Skeletal muscle tissue (tissue), 4 donors: ENCODE data around the gene FLOT2. TPM values are rescaled to one million over a fixed set of nuclear protein-coding genes. Genes with fewer than 3 reads are reported as not detected.
A peak's percentile ranks its signal among the peaks of the same experiment; 100 is the strongest.
"Not testable (repeated sequence)": the region's sequence is repeated elsewhere in the genome, so short reads cannot be mapped to it uniquely, and the experiment has no call there.

Experiments
- H3K27ac ChIP-seq: one replicate; pipeline ENCODE4 v1.7.0; 2013; ENCODE audit warnings: mild to moderate bottlenecking, low read depth, low read length, inconsistent platforms
- H3K27me3 ChIP-seq, 3 donors: one replicate each; pipeline ENCODE4 v1.7.0; 2013; ENCODE audit warnings: low read length in 3 of 3; ENCODE audit not compliant: control insufficient read depth in 3 of 3, insufficient read depth in 3 of 3
- H3K36me3 ChIP-seq, 3 donors: one replicate each; pipeline ENCODE4 v1.7.0; 2013; ENCODE audit warnings: low read length in 3 of 3; ENCODE audit not compliant: control insufficient read depth in 3 of 3, insufficient read depth in 3 of 3
- H3K4me1 ChIP-seq, 3 donors: one replicate each; pipeline ENCODE4 v1.7.0; 2013; ENCODE audit warnings: low read length in 3 of 3, mild to moderate bottlenecking in 3 of 3; ENCODE audit not compliant: control insufficient read depth in 3 of 3, insufficient read depth in 3 of 3
- H3K4me3 ChIP-seq, 3 donors: one replicate each; pipeline ENCODE4 v1.7.0; 2013; ENCODE audit warnings: low read length in 3 of 3
- H3K9ac ChIP-seq, 3 donors: one replicate each; pipeline ENCODE4 v1.7.0; 2013; ENCODE audit warnings: low read length in 3 of 3, mild to moderate bottlenecking in 3 of 3, moderate library complexity in 2 of 3, low read depth in 1 of 3
- H3K9me3 ChIP-seq, 3 donors: one replicate each; pipeline ENCODE4 v1.7.0; 2013; ENCODE audit warnings: low read length in 3 of 3; ENCODE audit not compliant: control insufficient read depth in 3 of 3
- total RNA-seq: library from RNA; depleted of rRNA; stranded (reverse); fragments of >200 nt; gene quantifications from one replicate; pipeline ENCODE4 v1.2.3, GENCODE V29; 2014
- donor health status: Osteomylitis.

Gene FLOT2
- total RNA-seq, 1 donor from 2014 or later = 25.6 TPM

DNA sequence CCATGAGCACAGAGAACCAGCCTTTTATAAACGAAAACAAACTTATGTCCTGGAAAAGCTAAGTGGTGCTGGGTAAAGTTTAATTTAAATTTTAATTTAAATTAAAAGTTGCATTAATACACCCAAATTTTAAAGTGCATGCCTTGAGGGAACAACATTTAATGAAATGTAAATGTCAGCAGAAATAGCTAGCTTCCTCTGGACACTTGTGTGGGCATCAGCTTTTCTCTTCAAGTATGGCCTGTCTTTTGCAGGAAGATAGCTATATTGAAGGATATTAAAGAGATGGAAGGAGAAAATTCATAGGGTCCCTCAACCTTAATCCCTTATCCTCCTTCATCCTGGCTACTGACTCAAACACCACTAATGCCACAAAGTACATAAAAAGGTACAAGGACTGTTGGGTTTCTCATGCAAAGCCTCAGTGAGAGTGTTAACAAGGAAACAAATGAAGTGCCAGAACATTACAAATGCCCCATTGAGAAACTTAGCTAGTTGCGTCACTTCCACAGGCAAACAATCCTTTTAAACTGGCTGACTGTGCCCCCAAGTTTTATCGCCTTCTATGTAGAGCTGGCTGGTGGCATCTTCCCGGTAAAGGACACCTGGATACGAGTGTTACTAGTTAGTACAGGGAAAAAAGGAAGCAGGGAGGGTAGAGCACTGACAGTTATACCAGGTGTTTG is 39.7 kb upstream of the FLOT2 start:
- Histone ChIP-seq H3K27ac (peak overlapping the region; percentile 16), H3K4me1 (peaks cover 51 to 65% (median 55%) of the 10 kb centered on the region in 3 donors)

DNA sequence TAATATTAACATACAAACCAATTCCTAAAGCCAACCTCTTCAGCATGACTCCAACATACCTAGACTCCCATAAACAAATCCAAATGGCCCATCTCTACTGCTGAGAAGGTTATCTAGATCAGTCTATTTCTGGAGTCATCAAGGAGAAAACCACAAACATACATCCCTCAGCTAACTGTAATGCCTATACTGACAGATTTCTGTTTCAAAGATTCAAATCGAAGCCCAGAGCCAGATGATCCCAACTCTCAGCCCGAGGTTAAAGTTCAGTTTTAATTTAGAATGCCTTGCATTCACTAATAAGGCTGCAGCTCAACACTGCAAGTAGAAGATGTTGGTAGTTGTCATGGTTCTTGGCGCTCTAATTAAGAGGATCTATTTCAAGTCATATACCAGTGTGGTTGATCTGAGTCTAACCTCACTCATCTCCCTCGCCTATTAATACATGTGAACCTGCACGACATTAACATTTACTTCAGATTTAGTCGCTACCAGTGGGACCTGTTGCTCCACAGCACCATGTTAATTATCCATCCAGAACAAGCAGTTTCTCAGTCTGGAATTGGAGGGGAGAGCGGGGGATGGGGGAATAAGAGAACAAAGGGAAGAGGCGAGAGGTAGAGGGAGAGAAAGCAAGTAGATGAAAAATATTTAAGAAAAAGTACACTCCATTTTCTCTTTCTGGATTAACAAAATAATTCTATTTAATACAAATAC is 38.4 kb upstream of the FLOT2 start:
- no peak overlapping the region for H3K4me3 ChIP-seq
- H3K9me3 ChIP-seq = no peaks in the 10 kb centered on the region
- H3K9ac ChIP-seq = no peak overlapping the region
- H3K36me3 ChIP-seq = peaks cover 0 to 2% (median 0%) of the 10 kb centered on the region in 3 donors
- H3K27ac ChIP-seq = no peak overlapping the region
- no peaks in the 10 kb centered on the region for H3K27me3 ChIP-seq
- H3K4me1 ChIP-seq = peaks cover 41 to 53% (median 43%) of the 10 kb centered on the region in 3 donors

More for the DNA sequence above, 39.7 kb upstream of the FLOT2 start:
- Histone ChIP-seq H3K36me3 (peaks cover 0 to 2% (median 0%) of the 10 kb centered on the region in 3 donors), H3K9ac (no peak overlapping the region), H3K4me3 (no peak overlapping the region), H3K9me3 (no peaks in the 10 kb centered on the region), H3K27me3 (no peaks in the 10 kb centered on the region)

DNA sequence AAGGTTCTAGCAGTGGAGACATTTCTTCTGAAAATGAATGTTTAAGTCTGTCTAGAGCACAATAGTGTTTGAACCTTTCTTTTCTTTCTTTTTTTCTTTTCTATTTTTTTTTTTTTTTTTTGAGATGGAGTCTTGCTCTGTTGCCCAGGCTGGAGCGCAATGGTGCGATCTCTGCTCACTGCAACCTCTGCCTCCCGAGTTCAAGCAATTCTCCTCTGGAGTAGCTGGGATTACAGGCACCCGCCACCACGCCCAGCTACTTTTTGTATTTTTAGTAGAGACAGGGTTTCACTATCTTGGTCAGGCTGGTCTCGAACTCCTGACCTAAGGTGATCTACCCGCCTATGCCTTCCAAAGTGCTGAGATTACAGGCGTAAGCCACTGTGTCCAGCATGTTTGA is 37.0 kb upstream of the FLOT2 start:
- H3K36me3 ChIP-seq, H3K9me3 ChIP-seq, H3K27ac ChIP-seq, H3K4me3 ChIP-seq, H3K27me3 ChIP-seq, H3K9ac ChIP-seq: not testable (repeated sequence)
- peaks cover 29 to 42% (median 31%) of the 10 kb centered on the region in 3 donors for H3K4me1 ChIP-seq

DNA sequence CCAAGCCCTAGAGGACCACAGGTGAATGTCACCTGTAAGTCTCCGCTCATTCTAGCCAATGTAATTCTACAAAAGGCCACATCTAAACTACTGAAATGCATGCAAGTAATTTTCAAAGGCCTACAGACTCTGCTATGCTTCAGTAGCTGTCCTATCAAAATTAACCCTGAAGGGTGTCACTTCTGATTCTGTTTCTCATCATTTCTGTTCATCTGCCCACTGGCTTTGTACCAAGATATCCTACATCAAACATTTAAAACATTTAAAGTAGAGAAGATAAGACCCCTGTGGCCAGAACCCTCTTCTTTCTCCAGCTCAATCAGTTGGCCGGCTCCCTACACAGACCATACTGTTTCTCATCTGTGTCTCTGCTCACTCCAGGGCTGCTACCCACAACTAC is 32.3 kb upstream of the FLOT2 start:
- Histone ChIP-seq H3K36me3 (peaks cover 0 to 11% (median 9%) of the 10 kb centered on the region in 3 donors), H3K4me3 (no peak overlapping the region), H3K9ac (no peak overlapping the region), H3K4me1 (peaks cover 8 to 11% (median 11%) of the 10 kb centered on the region in 3 donors), H3K9me3 (no peaks in the 10 kb centered on the region), H3K27me3 (no peaks in the 10 kb centered on the region), H3K27ac (no peak overlapping the region)

DNA sequence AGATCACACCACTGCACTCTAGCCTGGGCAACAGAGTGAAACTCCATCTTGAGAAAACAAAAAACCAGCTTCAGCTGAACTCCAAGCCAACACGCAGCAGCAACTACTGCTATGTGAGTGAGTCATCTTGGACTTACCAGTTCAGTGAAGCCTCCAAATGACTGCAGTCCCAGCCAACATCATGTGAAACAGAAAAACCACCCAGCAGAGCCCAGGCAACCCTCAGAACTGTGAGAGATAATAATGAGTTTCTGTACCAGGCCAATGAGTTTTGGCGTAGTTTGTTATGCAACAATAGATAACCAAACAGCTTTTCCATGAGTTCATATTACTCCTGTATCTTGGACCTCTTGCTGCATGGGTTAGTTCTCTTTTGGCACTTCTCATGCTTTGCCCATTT is 30.5 kb upstream of the FLOT2 start:
- Histone ChIP-seq H3K9me3 (no peaks in the 10 kb centered on the region), H3K36me3 (peaks cover 6 to 19% (median 16%) of the 10 kb centered on the region in 3 donors), H3K27me3 (no peaks in the 10 kb centered on the region), H3K27ac (no peak overlapping the region), H3K4me3 (no peak overlapping the region), H3K9ac (no peak overlapping the region), H3K4me1 (peaks cover 8 to 11% (median 11%) of the 10 kb centered on the region in 3 donors)

DNA sequence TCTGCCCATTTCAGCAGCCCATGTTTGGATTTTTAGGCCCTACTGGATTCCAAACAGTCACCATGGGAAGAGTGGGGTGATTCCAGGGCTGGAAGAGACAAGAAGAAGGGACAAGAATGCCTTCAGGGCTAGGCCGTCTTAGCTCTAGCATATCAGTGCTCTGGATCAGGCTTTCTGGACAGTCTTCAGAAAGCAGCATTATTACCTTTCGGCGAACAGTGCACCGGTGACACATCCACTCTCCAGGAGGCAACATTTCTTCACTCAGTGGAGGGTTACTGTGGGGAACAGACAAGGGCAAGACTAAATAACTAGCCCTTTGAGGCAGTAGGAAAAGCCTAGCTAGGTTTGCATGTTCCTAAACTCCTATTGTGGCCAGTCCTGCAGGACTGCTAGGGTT is 29.3 kb upstream of the FLOT2 start:
- Histone ChIP-seq H3K36me3 (peaks cover 8 to 29% (median 22%) of the 10 kb centered on the region in 3 donors), H3K27ac (peak overlapping the region; percentile 20), H3K4me1 (peaks cover 8 to 11% (median 11%) of the 10 kb centered on the region in 3 donors), H3K4me3 (no peak overlapping the region), H3K9me3 (no peaks in the 10 kb centered on the region), H3K27me3 (no peaks in the 10 kb centered on the region), H3K9ac (no peak overlapping the region)

DNA sequence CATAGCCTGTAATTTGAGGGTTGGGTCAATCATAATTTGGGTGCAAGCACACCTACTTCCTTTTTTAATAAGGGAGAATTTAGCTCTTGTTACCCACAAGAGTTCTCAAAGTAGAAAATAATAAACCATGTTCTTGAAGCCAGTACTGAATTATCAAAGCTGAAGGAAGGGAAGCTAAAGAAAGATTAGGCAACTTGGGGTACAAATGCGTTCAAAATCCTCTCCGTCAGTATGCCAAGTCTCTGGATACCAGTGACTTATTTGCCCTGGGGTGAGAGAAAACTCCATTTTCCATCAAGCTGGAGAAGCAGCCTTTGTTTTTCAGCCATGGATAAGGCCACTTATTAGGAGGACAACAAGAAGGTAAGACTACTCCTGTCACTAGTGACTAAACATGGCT is 28.8 kb upstream of the FLOT2 start:
- Histone ChIP-seq H3K9ac (peak overlapping the region in 1 of 3 donors; percentile 3), H3K27ac (peak overlapping the region; percentile 20), H3K36me3 (peaks cover 8 to 33% (median 26%) of the 10 kb centered on the region in 3 donors)

DNA sequence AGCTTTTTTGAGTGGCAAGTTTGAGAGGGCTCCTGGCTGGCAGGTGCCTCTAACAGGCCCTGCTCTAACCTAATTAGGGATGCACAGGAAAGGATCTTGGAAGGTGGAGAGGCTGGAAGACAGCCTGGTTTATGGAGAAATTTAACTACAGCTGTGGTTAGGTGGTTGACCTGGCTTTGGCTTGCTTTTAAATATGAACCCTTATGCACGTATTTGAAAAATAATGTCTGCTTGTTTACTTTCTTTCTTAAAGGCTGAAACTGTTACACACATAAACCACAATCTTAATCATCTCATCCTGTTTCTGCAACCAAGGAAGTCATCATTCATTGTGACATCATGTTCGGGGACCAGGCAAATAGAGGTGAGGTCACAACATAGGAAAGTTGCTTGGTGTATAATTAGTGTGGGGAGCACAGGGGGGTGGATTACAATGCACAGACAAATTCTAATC is 28.4 kb upstream of the FLOT2 start:
- Histone ChIP-seq H3K9ac (no peak overlapping the region), H3K27ac (peak overlapping the region; percentile 4), H3K36me3 (peaks cover 12 to 37% (median 29%) of the 10 kb centered on the region in 3 donors), H3K4me3 (no peak overlapping the region), H3K4me1 (peaks cover 8 to 11% (median 11%) of the 10 kb centered on the region in 3 donors), H3K27me3 (no peaks in the 10 kb centered on the region), H3K9me3 (no peaks in the 10 kb centered on the region)

More for the DNA sequence above, 28.8 kb upstream of the FLOT2 start:
- no peaks in the 10 kb centered on the region for H3K9me3 ChIP-seq
- peaks cover 8 to 11% (median 11%) of the 10 kb centered on the region in 3 donors for H3K4me1 ChIP-seq
- H3K4me3 ChIP-seq = no peak overlapping the region
- no peaks in the 10 kb centered on the region for H3K27me3 ChIP-seq

DNA sequence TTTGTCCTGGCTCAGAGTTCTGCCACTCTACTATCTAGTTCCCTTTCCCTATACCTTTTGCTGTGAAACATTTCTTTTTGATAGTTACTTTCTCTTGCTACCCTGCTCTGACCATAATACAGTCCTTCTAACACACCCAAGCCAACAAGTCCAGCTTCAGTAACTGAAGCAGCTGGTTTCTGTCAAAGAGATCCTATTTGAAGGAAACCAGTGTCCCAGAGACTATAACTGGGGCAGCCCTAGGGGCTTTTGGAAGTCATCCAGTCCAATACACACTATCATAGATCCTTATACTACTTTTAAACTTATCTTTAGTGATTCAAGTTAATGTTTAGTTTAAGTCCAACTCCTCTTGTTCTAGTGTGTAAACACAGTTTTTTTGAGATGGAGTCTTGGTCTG is 22.7 kb upstream of the FLOT2 start:
- no peaks in the 10 kb centered on the region for H3K9me3 ChIP-seq
- peaks cover 8 to 14% (median 12%) of the 10 kb centered on the region in 3 donors for H3K4me1 ChIP-seq
- H3K9ac ChIP-seq = no peak overlapping the region
- H3K27ac ChIP-seq = no peak overlapping the region
- peaks cover 48 to 74% (median 63%) of the 10 kb centered on the region in 3 donors for H3K36me3 ChIP-seq
- no peaks in the 10 kb centered on the region for H3K27me3 ChIP-seq
- H3K4me3 ChIP-seq = no peak overlapping the region

DNA sequence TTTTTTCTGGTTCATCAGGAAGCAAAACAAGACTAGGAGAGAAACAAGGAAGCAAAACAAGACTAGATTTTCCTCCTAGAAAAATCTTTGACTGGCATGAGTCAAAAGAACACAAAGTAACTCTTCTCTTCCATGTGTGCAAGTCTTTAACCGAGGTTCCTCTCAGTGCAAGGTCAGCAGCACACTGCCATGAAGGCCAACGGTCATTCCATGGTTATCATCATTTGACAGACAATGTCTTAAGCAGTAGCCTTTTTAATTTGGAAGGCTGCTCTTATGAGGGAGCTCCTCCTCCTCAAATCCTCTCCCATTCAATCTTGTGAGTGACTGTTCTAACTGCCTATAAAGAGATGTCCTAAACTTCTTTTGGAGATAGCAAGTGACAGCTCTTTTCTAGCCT is 20.8 kb upstream of the FLOT2 start:
- H3K9ac ChIP-seq = no peak overlapping the region
- no peaks in the 10 kb centered on the region for H3K9me3 ChIP-seq
- no peak overlapping the region for H3K4me3 ChIP-seq
- no peak overlapping the region for H3K27ac ChIP-seq
- peaks cover 8 to 14% (median 12%) of the 10 kb centered on the region in 3 donors for H3K4me1 ChIP-seq
- no peaks in the 10 kb centered on the region for H3K27me3 ChIP-seq
- peaks cover 54 to 78% (median 72%) of the 10 kb centered on the region in 3 donors for H3K36me3 ChIP-seq
